OCI-LY3 (cell line): ENCODE measurements around the gene TALDO1.

Source experiments
- H2AFZ ChIP-seq: fragments of 200-600, 300-600 bp; shearing (Covaris generic); 2 replicates; pipeline ENCODE4 v1.6.0; 2014; ENCODE audit warnings: antibody characterized with exemption, low read depth, low read length
- H3K27ac ChIP-seq: fragments of 200-600, 300-600 bp; sonication (generic); 2 replicates; pipeline ENCODE4 v1.5.1; 2014; ENCODE audit warnings: mild to moderate bottlenecking, low read length, moderate library complexity, mixed read lengths
- H3K27me3 ChIP-seq: fragments of 200-600, 300-600 bp; sonication (generic); 2 replicates; pipeline ENCODE4 v1.6.1; 2014; ENCODE audit warnings: low read depth, low read length, mixed read lengths
- H3K36me3 ChIP-seq: fragments of 200-600, 300-600 bp; sonication (generic); replicated peaks from 2 replicates; pipeline ENCODE3; 2014; ENCODE audit warnings: low read depth, low read length, mixed read lengths
- H3K4me1 ChIP-seq: fragments of 300-600, 200-600 bp; sonication (generic); 2 replicates; pipeline ENCODE4 v1.6.1; 2014; ENCODE audit warnings: low read length, mixed read lengths
- H3K4me2 ChIP-seq: fragments of 200-600, 300-600 bp; sonication (generic); 2 replicates; pipeline ENCODE4 v1.6.1; 2014; ENCODE audit warnings: low read length, mixed read lengths
- H3K4me3 ChIP-seq: fragments of 300-600, 200-600 bp; sonication (generic); 2 replicates; pipeline ENCODE4 v1.5.1; 2014; ENCODE audit warnings: antibody characterized with exemption, mild to moderate bottlenecking, low read length, moderate library complexity
- H3K79me2 ChIP-seq: fragments of 300-600, 200-600 bp; shearing (Covaris generic); 2 replicates; pipeline ENCODE4 v1.6.1; 2014; ENCODE audit warnings: mild to moderate bottlenecking, low read length, mixed read lengths
- H3K9ac ChIP-seq: fragments of 300-600, 200-600 bp; shearing (Covaris generic); 2 replicates; pipeline ENCODE4 v1.6.0; 2014; ENCODE audit warnings: mild to moderate bottlenecking, low read length, moderate library complexity
- H3K9me3 ChIP-seq: fragments of 200-600, 300-600 bp; shearing (Covaris generic); 2 replicates; pipeline ENCODE4 v1.6.1; 2014; ENCODE audit warnings: low read length, mixed read lengths; ENCODE audit not compliant: insufficient read depth
- H4K20me1 ChIP-seq: fragments of 200-600, 300-600 bp; sonication (generic); 2 replicates; pipeline ENCODE4 v1.6.1; 2016; ENCODE audit warnings: low read length, mixed read lengths; ENCODE audit not compliant: insufficient read depth
- EZH2phosphoT487 ChIP-seq: fragments of 200-600 bp; shearing (Covaris generic); IDR thresholded peaks from 2 replicates; pipeline ENCODE4 v1.6.1; 2018; ENCODE audit warnings: antibody characterized with exemption, mixed run types, low read depth
- TF ChIP-seq, protein P1 (sequence below): fragments of 200-600, 300-600 bp; sonication (generic); IDR thresholded peaks from 2 replicates; pipeline ENCODE4 v1.5.1; 2014; ENCODE audit warnings: antibody characterized with exemption, low read length, low read depth

TALDO1 gene

DNA sequence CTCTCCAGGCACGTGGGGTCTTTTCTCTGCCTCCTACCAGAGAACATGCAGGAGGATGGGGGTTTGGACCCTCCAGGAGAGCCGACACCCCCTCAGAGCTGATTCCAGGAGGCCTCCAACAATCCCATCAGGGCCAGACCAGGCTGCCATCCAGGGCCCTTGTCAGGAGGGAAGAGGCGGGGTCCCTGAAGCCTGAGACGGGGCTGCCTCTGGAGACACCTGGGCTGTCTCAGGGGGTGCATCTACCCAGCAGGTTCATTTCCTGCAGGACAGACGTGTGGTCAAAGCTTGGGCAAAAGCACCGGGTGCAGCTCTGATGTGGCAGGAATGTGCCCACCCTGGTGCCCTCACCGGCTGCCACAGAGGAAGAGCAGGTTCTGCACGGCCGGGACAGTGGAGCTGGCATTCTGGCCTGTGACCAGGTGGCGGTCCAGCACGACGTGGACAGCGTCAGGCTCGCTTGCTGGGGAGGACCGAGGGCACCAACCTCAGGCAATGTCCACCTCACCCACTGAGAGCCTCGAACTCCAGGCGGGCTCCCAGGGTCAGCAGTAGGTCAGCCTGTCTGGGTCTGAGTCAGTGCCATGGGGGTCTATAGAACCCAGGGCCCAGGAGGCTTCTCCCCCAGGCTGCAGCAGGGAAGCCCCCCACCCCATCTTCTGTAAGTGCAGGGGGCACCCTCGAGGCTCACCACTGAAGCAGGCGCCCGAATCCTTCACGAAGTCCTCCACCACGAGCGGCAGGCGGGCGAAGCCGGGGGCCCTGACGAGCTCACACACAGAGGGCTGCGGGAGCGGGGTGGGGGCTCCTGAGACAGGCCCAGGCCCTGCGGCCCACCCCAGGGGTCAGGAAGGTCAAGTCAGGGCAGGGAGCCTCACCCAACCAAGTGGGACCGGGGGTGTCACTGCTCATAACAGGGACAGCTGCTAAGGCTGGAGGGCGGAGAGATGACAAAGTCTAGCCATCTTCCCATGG lies 23.7 kb downstream of the TALDO1 start:
- Histone ChIP-seq H3K27me3 (no peaks in the 10 kb centered on the region), H4K20me1 (peaks cover 31% of the 10 kb centered on the region), H3K4me2 (no peak overlapping the region), H3K79me2 (peaks cover 53% of the 10 kb centered on the region), H3K4me3 (no peak overlapping the region), H3K9me3 (no peaks in the 10 kb centered on the region), H2AFZ (no peak overlapping the region), H3K27ac (no peak overlapping the region), H3K9ac (no peak overlapping the region), H3K4me1 (peaks cover 8% of the 10 kb centered on the region; the same call in 1 of the 2 replicates), H3K36me3 (peaks cover 40% of the 10 kb centered on the region)
- no peak for TF ChIP-seq EZH2phosphoT487
- TF ChIP-seq, protein P1, sequence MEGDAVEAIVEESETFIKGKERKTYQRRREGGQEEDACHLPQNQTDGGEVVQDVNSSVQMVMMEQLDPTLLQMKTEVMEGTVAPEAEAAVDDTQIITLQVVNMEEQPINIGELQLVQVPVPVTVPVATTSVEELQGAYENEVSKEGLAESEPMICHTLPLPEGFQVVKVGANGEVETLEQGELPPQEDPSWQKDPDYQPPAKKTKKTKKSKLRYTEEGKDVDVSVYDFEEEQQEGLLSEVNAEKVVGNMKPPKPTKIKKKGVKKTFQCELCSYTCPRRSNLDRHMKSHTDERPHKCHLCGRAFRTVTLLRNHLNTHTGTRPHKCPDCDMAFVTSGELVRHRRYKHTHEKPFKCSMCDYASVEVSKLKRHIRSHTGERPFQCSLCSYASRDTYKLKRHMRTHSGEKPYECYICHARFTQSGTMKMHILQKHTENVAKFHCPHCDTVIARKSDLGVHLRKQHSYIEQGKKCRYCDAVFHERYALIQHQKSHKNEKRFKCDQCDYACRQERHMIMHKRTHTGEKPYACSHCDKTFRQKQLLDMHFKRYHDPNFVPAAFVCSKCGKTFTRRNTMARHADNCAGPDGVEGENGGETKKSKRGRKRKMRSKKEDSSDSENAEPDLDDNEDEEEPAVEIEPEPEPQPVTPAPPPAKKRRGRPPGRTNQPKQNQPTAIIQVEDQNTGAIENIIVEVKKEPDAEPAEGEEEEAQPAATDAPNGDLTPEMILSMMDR, result no peak

DNA sequence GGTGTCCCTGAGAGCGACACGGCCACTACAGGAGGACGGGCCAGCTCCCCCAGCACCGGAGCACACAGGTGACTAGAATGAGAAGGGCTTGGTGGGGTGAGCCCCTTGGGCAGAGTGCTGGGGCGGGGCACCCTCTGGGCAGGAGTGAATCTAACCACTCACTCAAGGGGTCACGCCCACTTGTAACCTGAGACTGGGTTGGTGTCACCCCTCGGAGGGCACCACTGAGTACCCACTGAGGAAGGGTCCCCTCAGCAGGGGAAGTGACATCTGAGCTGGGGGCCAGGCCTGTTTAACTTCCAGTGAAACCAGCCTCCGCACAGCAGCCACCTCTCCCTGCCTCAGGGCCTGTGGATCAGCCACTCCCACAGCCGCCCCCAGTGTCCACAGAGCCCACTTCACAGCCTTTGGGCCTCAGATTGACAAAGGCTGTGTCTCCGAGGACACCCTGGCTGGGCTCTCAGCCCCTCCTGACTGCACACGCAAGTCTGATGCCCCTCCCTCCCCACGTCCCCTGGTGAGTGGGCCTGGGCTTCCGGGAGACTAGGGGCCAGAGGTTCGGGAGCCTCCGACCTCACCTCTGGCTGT lies 24.4 kb downstream of the TALDO1 start:
- Histone ChIP-seq H3K4me1 (peaks cover 8% of the 10 kb centered on the region; the same call in 1 of the 2 replicates), H3K27me3 (no peaks in the 10 kb centered on the region), H3K27ac (no peak overlapping the region), H2AFZ (no peak overlapping the region), H3K36me3 (peaks cover 32% of the 10 kb centered on the region), H3K79me2 (peaks cover 61% of the 10 kb centered on the region), H3K9ac (no peak overlapping the region), H3K4me2 (no peak overlapping the region), H3K4me3 (no peak overlapping the region), H3K9me3 (no peaks in the 10 kb centered on the region), H4K20me1 (peaks cover 35% of the 10 kb centered on the region)
- TF ChIP-seq, protein P1, result no peak
- no peak for TF ChIP-seq EZH2phosphoT487

DNA sequence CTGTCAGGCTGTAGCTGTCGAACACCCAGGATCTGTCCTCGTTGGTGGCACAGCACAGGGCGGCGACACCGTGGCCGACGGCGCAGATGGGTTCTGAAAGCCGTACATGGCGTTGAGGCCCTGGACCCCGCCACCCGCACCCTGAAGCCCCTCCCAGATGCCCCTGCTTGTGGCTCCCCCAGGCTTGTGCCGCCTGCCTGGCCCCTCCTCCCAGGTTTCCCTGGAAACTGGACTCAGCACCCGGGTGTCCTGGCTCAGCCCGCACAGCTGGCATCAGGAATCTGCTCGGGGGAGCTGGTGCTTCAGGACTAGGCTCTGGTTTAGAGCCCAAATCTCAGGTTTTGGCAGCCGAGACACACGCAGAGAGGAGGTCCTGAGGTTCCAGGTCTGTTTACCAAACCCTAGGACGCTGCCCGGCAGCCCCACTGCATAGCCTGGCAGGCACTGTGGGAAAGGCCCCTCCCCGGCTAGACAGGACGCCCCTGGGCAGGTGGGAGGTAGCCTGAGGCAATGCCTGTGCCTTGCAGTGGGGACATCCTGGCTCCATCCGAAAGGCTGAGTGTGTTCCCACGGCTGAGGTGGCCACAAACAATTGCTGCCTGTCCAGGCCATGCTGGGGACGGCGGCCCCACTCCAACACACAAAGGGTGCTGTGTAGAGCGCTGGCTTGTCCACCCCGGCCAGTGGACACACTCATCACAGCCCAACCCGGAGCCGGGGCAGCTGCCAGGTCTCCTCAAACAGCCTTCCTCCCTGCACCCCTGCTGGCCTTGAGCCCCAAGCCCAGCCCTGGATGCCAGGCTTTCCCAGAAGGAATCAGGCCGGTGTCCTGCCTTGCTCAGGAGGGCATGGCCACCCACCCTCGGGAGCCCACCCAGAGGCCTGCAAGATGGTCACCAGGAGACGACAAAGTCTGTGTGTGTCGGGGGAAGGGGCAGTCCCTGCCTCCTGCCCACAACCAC lies 25.4 kb downstream of the TALDO1 start:
- Histone ChIP-seq H2AFZ (no peak overlapping the region), H3K9me3 (no peaks in the 10 kb centered on the region), H4K20me1 (peaks cover 31% of the 10 kb centered on the region), H3K4me3 (no peak overlapping the region), H3K36me3 (peaks cover 28% of the 10 kb centered on the region), H3K9ac (no peak overlapping the region), H3K4me2 (no peak overlapping the region), H3K27ac (no peak overlapping the region), H3K4me1 (peaks cover 8% of the 10 kb centered on the region; the same call in 1 of the 2 replicates), H3K27me3 (no peaks in the 10 kb centered on the region), H3K79me2 (peaks cover 70% of the 10 kb centered on the region)
- no peak for TF ChIP-seq EZH2phosphoT487
- TF ChIP-seq, protein P1, result no peak
